Lower leg skin (tissue), 3 donors: ENCODE results near the gene IRAK1.

ENCODE experiments used
- CTCF ChIP-seq, 3 donors: fragments of 450-650 bp; IDR thresholded peaks; one replicate each; pipeline ENCODE4 v1.5.1; 2016; ENCODE audit warnings: antibody characterized with exemption in 3 of 3, mild to moderate bottlenecking in 3 of 3, moderate library complexity in 2 of 3
- POLR2A ChIP-seq, 2 donors: fragments of 450-650 bp; IDR thresholded peaks; one replicate each; pipeline ENCODE4 v1.6.1; 2016 to 2017; ENCODE audit warnings: antibody characterized with exemption in 2 of 2, mild to moderate bottlenecking in 1 of 2, moderate library complexity in 1 of 2

- TF ChIP-seq CTCF (IDR thresholded peaks at IDR 0.05) (no peak), POLR2A (IDR thresholded peaks at IDR 0.05) (no peak)
These were observed 43.5 kb upstream of the IRAK1 start for GRCh38 chrX:154063234-154063633.
